GM19238 (cell line): ENCODE data around the gene FREM2.

Experiments
- DNase-seq: peaks from one replicate; pipeline ENCODE4 v3.0.0; 2011; ENCODE audit warnings: low spot score; ENCODE audit not compliant: insufficient read length

FREM2 gene

GRCh38 chr13:38685974-38686576 lies 802 bp upstream of the FREM2 start:
- no peak for DNase-seq

DNA sequence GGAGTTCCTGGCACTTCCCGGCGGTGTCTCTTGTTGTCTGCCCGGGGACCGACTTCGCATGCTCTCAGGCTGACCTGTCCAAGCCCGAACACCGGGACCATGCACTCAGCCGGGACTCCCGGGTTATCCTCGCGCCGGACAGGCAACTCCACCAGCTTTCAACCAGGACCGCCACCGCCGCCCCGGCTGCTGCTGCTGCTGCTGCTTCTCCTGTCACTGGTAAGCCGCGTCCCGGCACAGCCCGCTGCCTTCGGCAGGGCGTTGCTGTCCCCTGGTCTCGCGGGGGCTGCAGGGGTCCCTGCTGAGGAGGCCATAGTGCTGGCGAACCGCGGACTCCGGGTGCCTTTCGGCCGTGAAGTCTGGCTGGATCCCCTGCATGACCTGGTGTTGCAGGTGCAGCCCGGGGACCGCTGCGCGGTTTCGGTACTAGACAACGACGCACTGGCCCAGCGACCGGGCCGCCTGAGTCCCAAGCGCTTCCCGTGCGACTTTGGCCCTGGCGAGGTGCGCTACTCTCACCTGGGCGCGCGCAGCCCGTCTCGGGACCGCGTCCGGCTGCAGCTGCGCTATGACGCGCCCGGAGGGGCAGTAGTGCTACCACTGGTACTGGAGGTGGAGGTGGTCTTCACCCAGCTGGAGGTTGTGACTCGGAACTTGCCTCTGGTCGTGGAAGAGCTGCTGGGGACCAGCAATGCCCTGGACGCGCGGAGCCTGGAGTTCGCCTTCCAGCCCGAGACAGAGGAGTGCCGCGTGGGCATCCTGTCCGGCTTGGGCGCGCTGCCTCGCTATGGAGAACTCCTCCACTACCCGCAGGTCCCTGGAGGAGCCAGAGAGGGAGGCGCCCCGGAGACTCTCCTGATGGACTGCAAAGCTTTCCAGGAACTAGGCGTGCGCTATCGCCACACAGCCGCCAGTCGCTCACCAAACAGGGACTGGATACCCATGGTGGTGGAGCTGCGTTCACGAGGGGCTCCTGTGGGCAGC lies 661 bp downstream of the FREM2 start:
- DNase-seq, result no peak

DNA sequence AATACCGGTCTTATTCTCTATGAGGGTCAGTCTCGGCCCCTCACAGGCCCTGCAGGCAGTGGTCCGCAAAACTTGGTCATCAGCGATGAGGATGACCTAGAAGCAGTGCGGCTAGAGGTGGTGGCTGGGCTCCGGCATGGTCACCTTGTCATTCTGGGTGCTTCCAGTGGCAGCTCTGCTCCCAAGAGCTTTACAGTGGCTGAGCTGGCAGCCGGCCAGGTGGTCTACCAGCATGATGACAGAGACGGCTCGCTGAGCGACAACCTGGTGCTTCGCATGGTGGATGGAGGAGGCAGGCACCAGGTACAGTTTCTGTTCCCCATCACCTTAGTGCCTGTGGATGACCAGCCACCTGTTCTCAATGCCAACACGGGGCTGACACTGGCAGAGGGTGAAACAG lies 1.8 kb downstream of the FREM2 start:
- DNase-seq, result no peak

DNA sequence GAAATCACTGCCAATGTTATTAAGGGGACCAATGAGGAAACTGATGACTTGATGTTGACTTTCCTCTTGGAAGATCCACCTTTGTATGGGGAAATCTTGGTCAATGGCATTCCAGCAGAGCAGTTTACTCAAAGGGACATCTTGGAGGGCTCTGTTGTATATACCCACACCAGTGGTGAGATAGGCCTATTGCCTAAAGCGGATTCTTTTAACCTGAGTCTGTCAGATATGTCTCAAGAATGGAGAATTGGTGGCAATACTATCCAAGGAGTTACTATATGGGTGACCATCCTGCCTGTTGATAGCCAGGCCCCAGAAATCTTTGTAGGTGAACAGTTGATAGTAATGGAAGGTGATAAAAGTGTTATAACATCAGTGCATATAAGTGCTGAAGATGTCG lies 3.4 kb downstream of the FREM2 start:
- no peak for DNase-seq

DNA sequence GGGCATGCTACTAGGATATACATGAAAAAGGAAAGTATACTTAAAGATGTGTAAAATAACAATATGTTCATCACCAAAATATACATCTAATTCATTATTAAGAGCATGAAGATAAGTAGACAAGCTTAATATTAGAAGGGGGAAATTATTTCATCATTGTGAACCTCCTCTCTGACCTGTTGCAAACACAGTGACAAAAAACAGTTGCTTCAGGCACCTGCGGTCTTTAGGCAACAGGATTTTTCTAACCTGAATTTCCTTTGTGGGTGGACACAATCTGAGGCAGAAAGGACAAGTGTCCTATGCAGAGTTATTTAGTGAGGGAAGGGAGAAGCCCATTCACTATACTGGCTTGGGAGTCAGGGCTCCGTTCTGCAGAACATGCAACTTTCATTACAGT lies 6.3 kb downstream of the FREM2 start:
- no peak for DNase-seq

DNA sequence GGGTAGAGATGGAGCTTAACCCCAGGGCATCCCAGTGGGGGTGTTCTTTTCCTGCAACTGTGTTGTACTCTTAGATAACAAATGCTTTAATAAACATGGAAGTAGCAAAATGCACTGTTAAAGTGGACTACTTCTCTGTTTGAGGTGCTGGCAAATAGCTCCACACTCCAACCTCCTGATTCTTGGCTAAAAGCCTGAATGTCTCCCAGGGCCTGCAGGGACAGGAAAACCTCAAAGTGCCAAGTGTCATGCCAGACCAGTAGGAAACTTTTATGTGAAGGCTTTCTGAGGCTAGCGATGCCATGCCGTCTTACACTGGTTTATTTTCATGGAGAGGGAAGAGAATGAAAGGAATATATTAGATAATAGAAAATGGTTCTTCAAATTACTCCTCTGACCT lies 6.8 kb downstream of the FREM2 start:
- no peak for DNase-seq

- DNase-seq, result no peak
Measured at GRCh38 chr13:38697197-38697596, 10.3 kb downstream of the FREM2 start.

DNA sequence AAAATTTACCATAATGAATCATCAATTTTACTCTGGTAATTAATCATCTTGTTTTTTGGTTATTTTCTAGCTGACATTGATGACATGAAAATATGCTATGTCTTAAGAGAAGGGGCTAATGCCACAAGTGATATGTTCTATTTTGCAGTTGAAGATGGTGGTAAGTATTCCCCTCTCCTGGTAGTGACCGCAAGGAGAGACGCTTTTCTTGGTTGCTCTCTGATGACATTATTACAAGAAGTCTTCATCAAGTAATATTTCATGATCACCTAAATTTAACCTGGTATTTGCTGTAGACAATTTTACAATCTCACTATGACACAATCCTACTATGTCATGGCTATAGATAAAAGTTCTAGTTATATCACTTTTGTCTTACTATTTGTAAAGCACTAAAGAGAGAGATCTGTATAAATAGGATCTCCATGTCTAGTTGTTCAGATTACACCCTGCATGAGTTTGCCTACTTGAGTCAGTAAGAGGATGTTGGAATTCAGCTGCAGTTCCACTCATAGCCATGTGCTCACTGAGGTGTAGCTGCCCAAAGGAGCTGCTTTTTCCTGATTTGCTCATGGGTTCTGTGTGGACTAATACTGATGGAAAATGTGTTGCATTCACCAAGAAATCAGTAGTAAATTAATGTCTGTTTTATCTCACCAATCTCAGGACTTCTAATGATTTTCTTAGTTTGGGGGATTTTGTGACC lies 10.9 kb downstream of the FREM2 start:
- DNase-seq, result no peak

GRCh38 chr13:38700051-38700450 lies 13.2 kb downstream of the FREM2 start:
- no peak for DNase-seq

DNA sequence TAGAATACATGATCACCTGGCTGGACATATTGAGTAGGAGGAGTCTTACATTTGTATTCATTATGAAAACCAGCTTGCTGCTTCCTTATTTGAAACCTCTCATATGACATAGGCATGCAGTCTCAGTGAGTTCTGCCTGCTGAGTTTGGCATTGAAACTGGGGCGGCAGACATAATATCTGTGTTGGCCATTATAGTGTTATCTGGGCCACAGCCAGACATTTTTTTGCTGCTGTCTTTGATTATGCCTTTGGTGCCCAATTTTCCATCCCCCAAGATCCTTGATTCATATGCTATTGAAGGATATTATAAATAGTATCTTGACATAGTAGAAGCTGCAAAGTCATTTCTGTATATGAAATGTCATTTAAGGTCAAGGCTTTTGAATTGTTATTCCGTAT lies 15.8 kb downstream of the FREM2 start:
- no peak for DNase-seq

GRCh38 chr13:38703255-38703654 lies 16.4 kb downstream of the FREM2 start:
- no peak for DNase-seq

GRCh38 chr13:38705365-38705764 lies 18.5 kb downstream of the FREM2 start:
- DNase-seq, result no peak

- DNase-seq, result no peak
Measured at GRCh38 chr13:38707460-38707859, 20.6 kb downstream of the FREM2 start.

GRCh38 chr13:38713046-38713445 lies 26.2 kb downstream of the FREM2 start:
- no peak for DNase-seq

DNA sequence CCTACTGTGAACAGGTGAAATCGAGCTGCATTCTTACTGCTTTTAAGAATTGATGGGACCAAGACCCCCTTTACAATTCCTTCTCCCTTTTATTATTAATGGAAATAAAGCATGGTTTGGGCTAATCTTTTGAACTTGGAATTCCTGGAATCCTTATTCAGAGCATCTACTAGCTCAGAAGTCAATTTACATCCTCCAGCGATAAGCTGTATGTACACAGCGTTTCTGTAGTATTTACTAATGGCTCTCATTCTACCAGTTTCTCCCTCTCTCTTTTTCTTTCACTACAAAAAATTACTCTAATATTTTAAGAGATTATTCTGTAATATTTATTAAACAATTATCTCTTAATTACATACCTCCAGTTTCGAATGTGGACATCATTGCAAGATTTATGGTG lies 31.5 kb downstream of the FREM2 start:
- DNase-seq, result no peak

DNA sequence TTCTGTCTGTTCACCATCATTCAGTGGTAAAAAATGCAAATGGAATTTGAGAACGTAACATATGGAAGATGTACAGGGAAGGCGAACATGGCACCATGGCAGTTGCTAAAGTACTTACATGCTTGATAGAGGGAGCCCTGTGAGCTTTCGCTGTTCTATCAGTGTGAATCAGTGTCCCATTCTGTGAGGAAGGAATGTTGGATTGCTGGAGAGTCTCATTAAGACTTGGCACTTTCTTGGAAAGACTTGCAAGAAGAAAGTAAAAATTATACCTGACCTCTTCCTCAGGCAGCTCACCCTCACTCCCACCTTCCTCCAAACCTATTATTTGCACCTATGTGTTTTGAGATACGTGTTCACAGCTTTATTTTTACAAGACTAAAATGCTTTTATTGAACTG lies 43.5 kb downstream of the FREM2 start:
- no peak for DNase-seq

- DNase-seq, result no peak
Measured at GRCh38 chr13:38733146-38733545, 46.3 kb downstream of the FREM2 start.

- no peak for DNase-seq
Measured at GRCh38 chr13:38735665-38736440, 49.0 kb downstream of the FREM2 start.

GRCh38 chr13:38743466-38743865 lies 56.6 kb downstream of the FREM2 start:
- no peak for DNase-seq

DNA sequence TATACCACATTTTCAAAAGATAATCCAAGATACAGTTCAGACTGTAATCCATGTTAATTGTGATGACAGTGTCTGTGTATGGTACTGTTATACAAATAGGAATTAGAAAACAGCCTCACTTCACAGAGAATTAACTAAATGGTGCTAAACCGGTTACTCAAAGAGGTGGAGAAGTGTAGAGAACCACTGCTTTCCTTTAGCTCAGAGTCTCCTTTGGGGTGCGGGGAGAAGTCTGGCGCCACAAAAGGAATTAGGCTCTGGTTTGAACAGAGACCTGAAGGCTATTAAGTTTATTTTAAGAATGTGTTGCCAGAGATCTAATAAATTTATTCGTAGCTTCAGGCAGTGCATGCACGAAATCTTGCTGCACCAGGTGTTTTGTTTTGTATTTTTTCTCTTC lies 65.8 kb downstream of the FREM2 start:
- no peak for DNase-seq

GRCh38 chr13:38753878-38754277 lies 67.0 kb downstream of the FREM2 start:
- no peak for DNase-seq
